HG03457 (cell line): ENCODE results near the gene SIAH2.

ENCODE experiments used
- ATAC-seq: cut with Tn5 transposase; IDR thresholded peaks from one replicate; pipeline ENCODE4 v1.9.1; 2021; ENCODE audit warnings: moderate number of reproducible peaks; ENCODE audit not compliant: unreplicated experiment

SIAH2 gene

GRCh38 chr3:150749255-150749654 lies 13.7 kb downstream of the SIAH2 start:
- no peak for ATAC-seq

GRCh38 chr3:150748684-150749047 lies 14.3 kb downstream of the SIAH2 start:
- ATAC-seq: no peak

GRCh38 chr3:150747886-150748683 lies 14.9 kb downstream of the SIAH2 start:
- ATAC-seq: no peak

- no peak for ATAC-seq
Measured at GRCh38 chr3:150746791-150747590, 16.0 kb downstream of the SIAH2 start.

GRCh38 chr3:150745832-150746231 lies 17.1 kb downstream of the SIAH2 start:
- ATAC-seq: no peak

GRCh38 chr3:150744919-150745211 lies 18.1 kb downstream of the SIAH2 start:
- ATAC-seq: no peak

GRCh38 chr3:150744041-150744918 lies 18.7 kb downstream of the SIAH2 start:
- no peak for ATAC-seq

- ATAC-seq: no peak
Measured at GRCh38 chr3:150743508-150743907, 19.5 kb downstream of the SIAH2 start.

GRCh38 chr3:150742679-150743078 lies 20.3 kb downstream of the SIAH2 start:
- ATAC-seq: no peak

- ATAC-seq: no peak
Measured at GRCh38 chr3:150742141-150742523, 20.8 kb downstream of the SIAH2 start.

GRCh38 chr3:150741497-150742140 lies 21.4 kb downstream of the SIAH2 start:
- ATAC-seq: no peak

GRCh38 chr3:150740733-150741496 lies 22.1 kb downstream of the SIAH2 start:
- no peak for ATAC-seq

GRCh38 chr3:150739877-150740645 lies 22.9 kb downstream of the SIAH2 start:
- ATAC-seq: no peak

- ATAC-seq: no peak
Measured at GRCh38 chr3:150739200-150739863, 23.6 kb downstream of the SIAH2 start.

GRCh38 chr3:150738688-150739087 lies 24.3 kb downstream of the SIAH2 start:
- no peak for ATAC-seq

- peak; percentile 57 for ATAC-seq
Measured at GRCh38 chr3:150737874-150738679, 24.9 kb downstream of the SIAH2 start.

GRCh38 chr3:150736903-150737832 lies 25.8 kb downstream of the SIAH2 start:
- ATAC-seq: no peak
